Measurements from ENCODE around the gene CACNA1H. TPM values are rescaled to one million over a fixed set of nuclear protein-coding genes. Genes with fewer than 3 reads are reported as not detected.
"Not testable (repeated sequence)": the region's sequence is repeated elsewhere in the genome, so short reads cannot be mapped to it uniquely, and the experiment has no call there.

The CACNA1H gene
- total RNA-seq, 1 donor from 2014 or later: 9.5 TPM

- no peaks in the 10 kb centered on the region for H3F3A ChIP-seq (ENCODE audit: low read depth)
- no peak overlapping the region for H3K9ac ChIP-seq
- no peaks in the 10 kb centered on the region for H3K9me3 ChIP-seq (ENCODE audit: low read depth)
- DNase-seq (ENCODE audit: low spot score): no peak
- H3K4me2 ChIP-seq: no peak overlapping the region
- H3K27me3 ChIP-seq: peaks cover 33% of the 10 kb centered on the region
- no peaks in the 10 kb centered on the region for H4K20me1 ChIP-seq (ENCODE audit: low read depth)
- H3K36me3 Mint-ChIP-seq: no peaks in the 10 kb centered on the region
- no peak overlapping the region for H2AFZ ChIP-seq (replicated peaks)
- no peak overlapping the region for H3K4me3 ChIP-seq
- no peak overlapping the region for H3K27ac ChIP-seq
- H3K79me2 ChIP-seq (ENCODE audit: low read depth): no peaks in the 10 kb centered on the region
- H3K9me3 Mint-ChIP-seq: peaks cover 3% of the 10 kb centered on the region
- peaks cover 5% of the 10 kb centered on the region for H3K4me1 Mint-ChIP-seq
- no peaks in the 10 kb centered on the region for H3K4me1 ChIP-seq
- H3K36me3 ChIP-seq: no peaks in the 10 kb centered on the region
- peaks cover 8% of the 10 kb centered on the region for H3K27me3 Mint-ChIP-seq (ENCODE audit: insufficient read depth, low read depth)
- H3K4me3 Mint-ChIP-seq: no peak overlapping the region
- no peak for TF ChIP-seq EZH2 (IDR thresholded peaks at IDR 0.05)
- TF ChIP-seq CTCF (IDR thresholded peaks at IDR 0.05): no peak
- TF ChIP-seq EZH2phosphoT487 (IDR thresholded peaks at IDR 0.05): no peak
- H3K27ac Mint-ChIP-seq: no peak overlapping the region
Measured at GRCh38 chr16:1244881-1245280, 92.0 kb downstream of the CACNA1H start.

- Histone ChIP-seq H4K20me1 (ENCODE audit: low read depth) (no peaks in the 10 kb centered on the region), H2AFZ (replicated peaks) (no peak overlapping the region), H3K4me3 (no peak overlapping the region), H3K9ac (no peak overlapping the region), H3K36me3 (no peaks in the 10 kb centered on the region), H3K4me1 (no peaks in the 10 kb centered on the region), H3K9me3 (ENCODE audit: low read depth) (no peaks in the 10 kb centered on the region), H3K27ac (no peak overlapping the region), H3K27me3 (peaks cover 37% of the 10 kb centered on the region), H3F3A (ENCODE audit: low read depth) (no peaks in the 10 kb centered on the region), H3K4me2 (no peak overlapping the region), H3K79me2 (ENCODE audit: low read depth) (no peaks in the 10 kb centered on the region)
- H3K36me3 Mint-ChIP-seq: no peaks in the 10 kb centered on the region
- no peak for DNase-seq (ENCODE audit: low spot score)
- no peak for TF ChIP-seq EZH2 (IDR thresholded peaks at IDR 0.05)
- no peak for TF ChIP-seq CTCF (IDR thresholded peaks at IDR 0.05)
- TF ChIP-seq EZH2phosphoT487 (IDR thresholded peaks at IDR 0.05): no peak
- peaks cover 8% of the 10 kb centered on the region for H3K27me3 Mint-ChIP-seq (ENCODE audit: insufficient read depth, low read depth)
- no peak overlapping the region for H3K4me3 Mint-ChIP-seq
- H3K4me1 Mint-ChIP-seq: peaks cover 5% of the 10 kb centered on the region
- peaks cover 3% of the 10 kb centered on the region for H3K9me3 Mint-ChIP-seq
- H3K27ac Mint-ChIP-seq: no peak overlapping the region
Measured at GRCh38 chr16:1245452-1246020, 92.6 kb downstream of the CACNA1H start.

- H3K27ac ChIP-seq; H3K27me3 Mint-ChIP-seq (ENCODE audit: insufficient read depth, low read depth); H3K4me2 ChIP-seq; H2AFZ ChIP-seq (replicated peaks); H3K36me3 Mint-ChIP-seq; H3K4me1 Mint-ChIP-seq; H3K4me3 ChIP-seq; H4K20me1 ChIP-seq (ENCODE audit: low read depth); H3K36me3 ChIP-seq; H3F3A ChIP-seq (ENCODE audit: low read depth); H3K9ac ChIP-seq; H3K9me3 ChIP-seq (ENCODE audit: low read depth); H3K79me2 ChIP-seq (ENCODE audit: low read depth); H3K4me1 ChIP-seq; H3K9me3 Mint-ChIP-seq; DNase-seq (ENCODE audit: low spot score): not testable (repeated sequence)
- peak overlapping the region; percentile 54 for H3K4me3 Mint-ChIP-seq
- peak overlapping the region; percentile 78 for H3K27ac Mint-ChIP-seq
- H3K27me3 ChIP-seq: peaks cover 44% of the 10 kb centered on the region
Measured at GRCh38 chr16:1247903-1248537, 95.1 kb downstream of the CACNA1H start.

- not testable (repeated sequence) for H4K20me1 ChIP-seq (ENCODE audit: low read depth); H3F3A ChIP-seq (ENCODE audit: low read depth); H3K9me3 Mint-ChIP-seq; H3K9me3 ChIP-seq (ENCODE audit: low read depth); H3K4me3 ChIP-seq; H3K36me3 ChIP-seq; H2AFZ ChIP-seq (replicated peaks); H3K27me3 Mint-ChIP-seq (ENCODE audit: insufficient read depth, low read depth); H3K9ac ChIP-seq; H3K4me1 Mint-ChIP-seq; H3K4me2 ChIP-seq; H3K27ac Mint-ChIP-seq; H3K4me1 ChIP-seq; H3K27ac ChIP-seq; DNase-seq (ENCODE audit: low spot score); H3K79me2 ChIP-seq (ENCODE audit: low read depth); H3K4me3 Mint-ChIP-seq; H3K36me3 Mint-ChIP-seq
- H3K27me3 ChIP-seq: peaks cover 44% of the 10 kb centered on the region
Measured at GRCh38 chr16:1249031-1249755, 96.3 kb downstream of the CACNA1H start.

- H3K9ac ChIP-seq; H3K27ac ChIP-seq; DNase-seq (ENCODE audit: low spot score); H3K27ac Mint-ChIP-seq; H3K4me3 ChIP-seq; H3K27me3 Mint-ChIP-seq (ENCODE audit: insufficient read depth, low read depth); H3K36me3 Mint-ChIP-seq; H3K4me2 ChIP-seq; H3K9me3 Mint-ChIP-seq; H3F3A ChIP-seq (ENCODE audit: low read depth); H3K79me2 ChIP-seq (ENCODE audit: low read depth); H3K4me1 ChIP-seq; H2AFZ ChIP-seq (replicated peaks); H4K20me1 ChIP-seq (ENCODE audit: low read depth); H3K36me3 ChIP-seq; H3K4me3 Mint-ChIP-seq; H3K9me3 ChIP-seq (ENCODE audit: low read depth); H3K4me1 Mint-ChIP-seq: not testable (repeated sequence)
- H3K27me3 ChIP-seq: peaks cover 13% of the 10 kb centered on the region
Measured at GRCh38 chr16:1253701-1254364, 100.9 kb downstream of the CACNA1H start.

- not testable (repeated sequence) for H3K9ac ChIP-seq; H3K9me3 ChIP-seq (ENCODE audit: low read depth); H3K27me3 Mint-ChIP-seq (ENCODE audit: insufficient read depth, low read depth); H3K36me3 Mint-ChIP-seq; H3K4me3 ChIP-seq; H3K9me3 Mint-ChIP-seq; H3K36me3 ChIP-seq; H3F3A ChIP-seq (ENCODE audit: low read depth); H3K4me2 ChIP-seq; H3K27ac ChIP-seq; H3K79me2 ChIP-seq (ENCODE audit: low read depth); DNase-seq (ENCODE audit: low spot score); H3K4me3 Mint-ChIP-seq; H3K4me1 ChIP-seq; H3K27ac Mint-ChIP-seq; H2AFZ ChIP-seq (replicated peaks); H4K20me1 ChIP-seq (ENCODE audit: low read depth); H3K4me1 Mint-ChIP-seq
- peaks cover 23% of the 10 kb centered on the region for H3K27me3 ChIP-seq
Measured at GRCh38 chr16:1254821-1255220, 101.9 kb downstream of the CACNA1H start.
